Muscle layer of colon (tissue), 2 donors: Measurements from ENCODE around the gene HIGD2A.

Experiments
- H3K27ac ChIP-seq: one replicate; pipeline ENCODE4 v1.7.0; 2013; ENCODE audit warnings: low read depth, mild to moderate bottlenecking, low read length, moderate library complexity
- H3K27me3 ChIP-seq, 2 donors: one replicate each; pipeline ENCODE4 v1.7.0; 2013; ENCODE audit warnings: low read length in 2 of 2, mild to moderate bottlenecking in 2 of 2; ENCODE audit not compliant: insufficient read depth in 2 of 2, control insufficient read depth in 1 of 2
- H3K36me3 ChIP-seq: one replicate; pipeline ENCODE4 v1.7.0; 2013; ENCODE audit warnings: mild to moderate bottlenecking, low read length; ENCODE audit not compliant: insufficient read depth
- H3K4me1 ChIP-seq: one replicate; pipeline ENCODE4 v1.7.0; 2013; ENCODE audit warnings: mild to moderate bottlenecking, low read length; ENCODE audit not compliant: insufficient read depth
- H3K4me3 ChIP-seq, 2 donors: one replicate each; pipeline ENCODE4 v1.7.0; 2013; ENCODE audit warnings: low read length in 2 of 2, low read depth in 1 of 2, mild to moderate bottlenecking in 1 of 2, moderate library complexity in 1 of 2
- H3K9ac ChIP-seq: one replicate; pipeline ENCODE4 v1.7.0; 2013; ENCODE audit warnings: low read length
- H3K9me3 ChIP-seq: one replicate; pipeline ENCODE4 v1.7.0; 2013; ENCODE audit warnings: mild to moderate bottlenecking, low read length
- donor health status: abdominal sarcoma.
- donor health status: Adenocarcinoma of cecum.

The HIGD2A gene

DNA sequence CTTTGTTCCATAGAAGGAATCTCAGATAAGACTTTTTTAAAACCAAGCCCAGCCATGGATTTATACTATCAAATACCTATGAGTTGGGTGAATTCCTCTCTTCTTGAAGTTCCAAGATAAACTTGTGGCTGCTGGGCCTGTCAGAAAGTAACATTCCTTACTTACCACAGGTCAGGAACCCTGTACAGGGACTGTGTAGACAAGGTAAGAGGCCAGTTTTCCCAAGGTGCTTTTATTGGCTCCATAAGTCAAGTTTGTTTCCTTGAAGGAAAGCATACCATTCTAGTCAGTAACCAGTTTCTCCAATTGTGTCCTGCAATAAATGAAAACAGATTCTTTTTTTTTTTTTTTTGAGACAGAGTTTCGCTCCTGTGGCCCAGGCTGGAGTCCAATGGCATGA, 36.6 kb downstream of the HIGD2A start:
- H3K27ac ChIP-seq = no peak overlapping the region

DNA sequence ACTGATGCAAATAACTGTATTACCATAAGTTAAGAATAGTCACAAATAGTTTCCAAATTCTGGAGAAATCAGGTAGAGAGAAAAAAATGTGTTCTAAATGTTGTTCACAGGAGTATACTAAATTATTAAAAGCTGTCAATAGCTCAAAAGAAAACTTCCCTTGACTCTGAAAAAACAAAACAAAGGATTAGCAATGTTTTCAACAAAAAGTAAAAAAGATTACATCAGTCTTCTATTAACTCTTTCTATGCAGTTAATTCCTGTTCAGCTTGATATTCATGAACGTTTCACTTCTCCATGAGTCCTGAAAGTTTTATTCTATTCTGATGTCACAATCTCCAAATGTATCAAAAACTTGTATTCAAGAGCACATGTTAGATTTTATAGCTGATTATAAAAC, 37.2 kb downstream of the HIGD2A start:
- H3K4me3 ChIP-seq = no peak overlapping the region
- no peaks in the 10 kb centered on the region for H3K9me3 ChIP-seq
- H3K27me3 ChIP-seq = no peaks in the 10 kb centered on the region
- H3K4me1 ChIP-seq = no peaks in the 10 kb centered on the region
- no peak overlapping the region for H3K9ac ChIP-seq
- no peak overlapping the region for H3K27ac ChIP-seq
- H3K36me3 ChIP-seq = no peaks in the 10 kb centered on the region

More for the DNA sequence above, 36.6 kb downstream of the HIGD2A start:
- Histone ChIP-seq H3K4me1 (no peaks in the 10 kb centered on the region), H3K9ac (no peak overlapping the region), H3K36me3 (no peaks in the 10 kb centered on the region), H3K27me3 (no peaks in the 10 kb centered on the region), H3K4me3 (no peak overlapping the region), H3K9me3 (no peaks in the 10 kb centered on the region)

DNA sequence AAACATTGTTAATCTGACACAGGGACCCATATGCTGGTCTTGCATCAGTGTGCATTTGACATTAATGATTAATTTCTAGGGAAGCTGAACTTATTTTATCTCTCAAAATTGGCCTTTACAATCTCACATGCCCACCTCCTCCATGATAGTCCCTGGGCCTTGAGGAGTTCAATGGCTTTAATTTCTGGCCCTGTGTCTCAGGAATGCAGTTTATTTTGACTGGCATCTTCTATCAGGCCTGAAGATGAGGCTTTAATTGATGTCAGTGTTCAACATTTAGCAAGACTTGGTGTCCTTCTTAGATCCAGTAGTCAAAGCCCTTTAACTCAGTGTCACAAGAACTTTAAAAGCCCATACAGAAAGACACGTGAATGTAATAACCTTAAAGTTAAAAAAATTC, 38.3 kb downstream of the HIGD2A start:
- H3K27ac ChIP-seq = no peak overlapping the region

DNA sequence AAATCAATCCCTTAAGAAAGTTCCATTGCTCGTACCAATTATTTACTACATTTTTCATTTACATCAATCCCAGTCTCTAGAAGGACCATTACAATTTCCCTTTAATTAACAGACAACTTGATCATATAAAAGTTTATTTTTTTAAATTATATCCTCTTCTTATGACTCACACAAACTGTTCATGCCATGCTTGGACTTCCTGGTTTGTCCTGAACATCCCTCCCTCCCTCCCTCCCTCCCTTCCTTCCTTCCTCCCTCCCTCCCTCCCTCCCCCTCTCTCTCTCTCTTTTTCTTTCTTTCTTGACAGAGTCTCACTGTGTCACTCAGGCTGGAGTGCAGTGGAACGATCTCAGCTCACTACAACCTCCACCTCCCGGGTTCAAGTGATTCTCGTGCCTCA, 39.4 kb downstream of the HIGD2A start:
- Histone ChIP-seq H3K4me1 (no peaks in the 10 kb centered on the region), H3K9ac (no peak overlapping the region), H3K4me3 (no peak overlapping the region), H3K36me3 (no peaks in the 10 kb centered on the region), H3K27me3 (no peaks in the 10 kb centered on the region), H3K27ac (no peak overlapping the region), H3K9me3 (no peaks in the 10 kb centered on the region)

More for the DNA sequence above, 38.3 kb downstream of the HIGD2A start:
- Histone ChIP-seq H3K36me3 (no peaks in the 10 kb centered on the region), H3K9me3 (no peaks in the 10 kb centered on the region), H3K4me3 (no peak overlapping the region), H3K9ac (no peak overlapping the region), H3K4me1 (no peaks in the 10 kb centered on the region), H3K27me3 (no peaks in the 10 kb centered on the region)

DNA sequence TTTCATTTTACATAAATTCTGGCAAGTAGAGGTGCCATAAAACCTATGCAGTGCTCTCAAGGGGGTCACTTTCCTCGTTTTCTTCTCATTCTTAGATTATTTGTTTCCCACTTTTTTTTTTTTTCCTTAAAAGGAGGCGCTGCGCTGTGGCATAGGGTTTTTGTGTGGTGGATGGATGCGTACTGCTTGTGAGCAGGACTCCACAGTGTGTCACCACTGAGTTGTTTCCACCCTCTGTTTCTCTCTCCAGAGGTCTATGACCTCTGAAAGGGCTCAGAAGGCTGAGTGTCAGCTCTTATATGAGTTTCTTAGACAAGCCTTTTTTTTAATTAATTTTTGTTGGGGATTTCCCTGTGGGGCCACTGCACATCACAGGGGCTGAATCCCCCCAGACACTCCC, 41.4 kb downstream of the HIGD2A start:
- Histone ChIP-seq H3K4me1 (no peaks in the 10 kb centered on the region), H3K9ac (no peak overlapping the region), H3K36me3 (no peaks in the 10 kb centered on the region), H3K27ac (no peak overlapping the region), H3K9me3 (no peaks in the 10 kb centered on the region), H3K27me3 (no peaks in the 10 kb centered on the region), H3K4me3 (no peak overlapping the region)

DNA sequence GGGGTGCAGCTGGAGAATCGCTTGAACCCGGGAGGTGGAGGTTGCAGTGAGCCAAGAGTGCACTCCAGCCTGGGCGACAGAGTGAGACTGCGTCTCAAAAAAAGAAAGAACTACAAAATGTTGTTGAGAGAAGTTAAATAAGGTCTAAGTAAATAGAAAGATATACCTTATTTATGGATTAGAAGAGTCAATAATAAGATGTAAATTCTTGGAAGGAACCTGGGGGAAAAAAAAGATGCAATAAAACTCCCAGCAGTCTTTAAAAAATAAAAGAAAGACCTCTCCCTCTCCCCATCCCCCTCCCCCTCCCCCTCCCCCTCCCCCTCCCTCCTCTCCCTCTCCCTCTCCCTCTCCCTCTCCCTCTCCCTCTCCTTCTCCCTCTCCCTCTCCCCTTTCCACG, 44.2 kb downstream of the HIGD2A start:
- no peak overlapping the region for H3K9ac ChIP-seq
- no peaks in the 10 kb centered on the region for H3K27me3 ChIP-seq
- H3K36me3 ChIP-seq = no peaks in the 10 kb centered on the region
- H3K4me3 ChIP-seq = no peak overlapping the region
- H3K27ac ChIP-seq = no peak overlapping the region
- no peaks in the 10 kb centered on the region for H3K4me1 ChIP-seq
- no peaks in the 10 kb centered on the region for H3K9me3 ChIP-seq

DNA sequence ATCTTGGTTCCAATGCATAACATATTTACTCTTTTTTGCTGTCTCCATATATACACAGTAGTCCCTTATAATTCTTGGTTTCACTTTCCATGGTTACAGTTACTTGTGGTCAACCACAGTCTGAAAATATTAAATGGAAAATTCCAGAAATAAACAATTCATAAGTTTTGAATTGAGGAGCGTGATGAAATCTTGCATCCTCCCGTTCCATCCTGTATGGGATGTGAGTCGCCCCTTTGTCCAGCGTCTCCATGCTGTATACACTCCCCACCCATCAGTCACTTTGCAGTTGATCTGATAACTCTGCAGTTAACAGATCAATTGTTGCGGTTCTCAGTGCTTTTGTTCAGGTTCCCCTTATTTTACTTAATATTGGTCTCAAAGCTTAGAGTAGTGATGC, 48.1 kb downstream of the HIGD2A start:
- Histone ChIP-seq H3K27ac (no peak overlapping the region), H3K27me3 (peaks cover 0 to 2% of the 10 kb centered on the region in 2 donors), H3K9me3 (no peaks in the 10 kb centered on the region), H3K4me3 (no peak overlapping the region), H3K9ac (no peak overlapping the region), H3K36me3 (no peaks in the 10 kb centered on the region), H3K4me1 (no peaks in the 10 kb centered on the region)

DNA sequence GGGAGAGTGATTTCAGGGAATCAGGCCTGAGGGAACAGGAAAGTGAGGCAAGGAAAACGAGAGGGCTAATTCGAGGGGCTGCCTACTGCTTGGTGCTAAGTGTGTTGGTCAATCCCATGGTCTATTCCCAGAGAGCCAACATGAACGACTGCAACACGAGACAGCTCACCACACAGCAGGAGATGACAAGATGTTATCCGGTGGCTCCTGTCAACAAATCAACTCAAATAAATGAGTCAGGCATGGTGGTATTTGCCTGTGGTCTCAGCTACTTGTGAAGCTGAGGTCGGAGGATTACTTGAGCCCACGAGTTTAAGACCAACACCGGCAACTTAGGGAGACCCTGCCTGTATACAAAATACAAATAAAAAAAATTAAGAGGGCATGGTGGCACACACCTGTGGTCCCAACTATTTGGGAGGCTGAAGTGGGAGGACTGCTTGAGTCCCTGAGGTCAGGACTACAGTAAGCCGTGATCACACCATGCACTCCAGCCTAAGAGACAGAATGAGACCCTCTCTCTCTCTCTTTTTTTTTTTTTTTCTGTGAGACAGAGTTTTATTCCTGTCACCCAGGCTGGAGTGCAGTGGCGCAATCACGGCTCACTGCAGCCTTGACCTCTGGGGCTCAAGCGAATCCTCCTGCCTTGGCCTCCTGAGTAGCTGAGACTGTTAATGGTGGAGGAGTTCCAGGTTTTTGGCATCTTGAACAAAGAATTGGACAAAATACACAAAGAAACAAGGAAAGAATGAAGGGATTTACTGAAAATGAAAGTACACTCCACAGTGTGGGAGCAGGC, 50.6 kb downstream of the HIGD2A start:
- Histone ChIP-seq H3K36me3 (no peaks in the 10 kb centered on the region), H3K4me1 (no peaks in the 10 kb centered on the region), H3K4me3 (no peak overlapping the region), H3K9ac (no peak overlapping the region), H3K9me3 (no peaks in the 10 kb centered on the region), H3K27ac (no peak overlapping the region), H3K27me3 (peaks cover 0 to 7% of the 10 kb centered on the region in 2 donors)
